Stimulated activated CD4-positive, alpha-beta T cell treated with anti-CD3 and anti-CD28 coated beads, Interleukin-4, amount 100 ng/mL, for 1 hour (primary cell): ENCODE measurements around the gene CCDC80.

Source experiments
- DNase-seq: peaks from one replicate; pipeline ENCODE4 v3.0.0-alpha.2; 2020

CCDC80 gene

GRCh38 chr3:112656043-112656442, 15.1 kb upstream of the CCDC80 start:
- no peak for DNase-seq

- no peak for DNase-seq
These were observed 14.0 kb upstream of the CCDC80 start for GRCh38 chr3:112654979-112655378.

DNA sequence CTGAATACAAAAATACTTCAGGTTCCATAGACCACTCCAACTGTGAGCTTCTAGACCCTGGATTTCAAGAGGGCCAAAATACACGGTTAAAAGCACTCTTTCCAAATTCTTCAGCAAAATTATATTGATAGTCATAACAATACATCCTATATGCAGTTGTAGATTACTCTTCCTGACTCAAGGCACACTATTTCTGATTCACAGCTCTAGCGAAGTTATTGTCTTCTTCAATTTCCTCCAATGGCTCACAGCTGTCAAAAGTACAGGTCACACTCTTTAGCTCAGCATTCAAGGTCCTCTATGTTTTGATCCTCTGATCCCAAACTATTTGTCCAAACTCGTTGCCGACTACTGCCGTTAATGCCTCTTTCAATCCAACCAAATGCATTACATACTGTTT, 13.5 kb upstream of the CCDC80 start:
- DNase-seq, result no peak

- DNase-seq, result no peak
These were observed 12.9 kb upstream of the CCDC80 start for GRCh38 chr3:112653881-112654300.

GRCh38 chr3:112653209-112653871, 12.4 kb upstream of the CCDC80 start:
- DNase-seq, result no peak

DNA sequence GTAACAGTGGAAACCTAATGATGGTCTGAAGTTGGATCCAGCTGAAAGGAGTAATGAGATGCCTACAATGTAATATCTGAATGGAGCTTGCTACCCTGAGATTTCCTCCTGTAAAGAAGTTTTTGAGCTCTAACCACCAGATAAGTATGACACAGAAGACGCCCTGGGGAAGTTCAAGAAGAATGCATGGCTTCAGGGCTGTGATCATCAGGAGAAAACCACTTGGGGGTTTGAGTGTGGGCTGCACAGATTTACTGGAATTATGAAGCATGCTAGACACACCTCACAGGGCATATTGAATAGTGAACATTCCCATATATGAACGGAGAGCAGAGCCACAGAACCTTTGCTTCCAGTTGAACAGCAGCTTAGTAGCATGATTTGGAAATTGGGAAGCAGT, 10.6 kb upstream of the CCDC80 start:
- DNase-seq, result no peak

GRCh38 chr3:112651071-112651470, 10.1 kb upstream of the CCDC80 start:
- no peak for DNase-seq

- DNase-seq, result no peak
These were observed 9.5 kb upstream of the CCDC80 start for GRCh38 chr3:112650482-112650881.

GRCh38 chr3:112649478-112649735, 8.5 kb upstream of the CCDC80 start:
- no peak for DNase-seq

- no peak for DNase-seq
These were observed 6.2 kb upstream of the CCDC80 start for GRCh38 chr3:112647122-112647521.

DNA sequence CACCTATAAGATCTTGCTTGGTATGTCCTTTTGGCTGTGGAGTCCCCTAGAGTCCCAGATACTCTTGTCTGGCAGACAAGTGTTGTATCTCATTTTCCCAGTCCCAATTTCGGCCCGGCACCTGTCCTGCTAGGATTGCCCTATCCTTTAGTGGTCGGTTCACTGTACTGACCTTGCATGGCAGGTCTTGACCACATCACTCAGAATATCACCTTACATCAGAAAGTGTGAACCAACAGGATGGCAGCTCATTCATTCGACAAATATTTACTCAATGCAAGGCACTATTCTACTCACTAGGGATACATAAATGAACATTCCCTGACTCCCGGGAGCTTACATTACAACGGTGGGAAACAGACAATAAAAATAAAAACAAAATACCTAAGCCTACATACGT, 5.7 kb upstream of the CCDC80 start:
- DNase-seq, result no peak

- DNase-seq, result no peak
These were observed 3.5 kb upstream of the CCDC80 start for GRCh38 chr3:112644453-112644852.

GRCh38 chr3:112643621-112644240, 2.8 kb upstream of the CCDC80 start:
- DNase-seq, result no peak

DNA sequence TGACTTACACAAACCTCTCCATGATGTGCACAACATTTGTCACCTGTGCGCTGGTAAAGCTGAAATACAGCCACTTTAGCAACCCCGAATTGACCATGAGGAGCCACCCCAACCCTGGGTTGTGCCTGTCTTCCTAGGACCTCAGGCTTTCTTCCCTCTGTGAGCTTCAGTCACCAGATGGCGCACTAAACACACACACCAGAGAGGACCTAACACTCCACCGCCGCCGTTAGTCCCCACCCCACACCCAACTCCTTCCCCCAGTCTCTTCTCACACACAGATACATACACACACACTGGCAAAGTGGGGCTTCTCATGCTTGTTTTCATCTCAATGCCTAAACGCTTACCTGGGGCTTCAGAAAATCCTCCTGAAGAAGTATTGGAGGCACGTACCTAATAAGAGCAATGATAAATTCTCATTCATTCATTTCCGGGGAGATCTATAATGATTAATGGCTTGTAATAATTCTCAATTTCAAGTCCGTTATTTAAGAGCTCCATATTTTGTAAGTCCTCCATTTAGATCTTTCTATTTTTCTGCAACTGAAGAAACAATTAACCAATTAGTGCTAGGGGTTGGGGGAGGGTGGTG, 2.1 kb upstream of the CCDC80 start:
- peak; percentile 75 for DNase-seq

- no peak for DNase-seq
These were observed 540 bp downstream of the CCDC80 start for GRCh38 chr3:112640276-112640929.

DNA sequence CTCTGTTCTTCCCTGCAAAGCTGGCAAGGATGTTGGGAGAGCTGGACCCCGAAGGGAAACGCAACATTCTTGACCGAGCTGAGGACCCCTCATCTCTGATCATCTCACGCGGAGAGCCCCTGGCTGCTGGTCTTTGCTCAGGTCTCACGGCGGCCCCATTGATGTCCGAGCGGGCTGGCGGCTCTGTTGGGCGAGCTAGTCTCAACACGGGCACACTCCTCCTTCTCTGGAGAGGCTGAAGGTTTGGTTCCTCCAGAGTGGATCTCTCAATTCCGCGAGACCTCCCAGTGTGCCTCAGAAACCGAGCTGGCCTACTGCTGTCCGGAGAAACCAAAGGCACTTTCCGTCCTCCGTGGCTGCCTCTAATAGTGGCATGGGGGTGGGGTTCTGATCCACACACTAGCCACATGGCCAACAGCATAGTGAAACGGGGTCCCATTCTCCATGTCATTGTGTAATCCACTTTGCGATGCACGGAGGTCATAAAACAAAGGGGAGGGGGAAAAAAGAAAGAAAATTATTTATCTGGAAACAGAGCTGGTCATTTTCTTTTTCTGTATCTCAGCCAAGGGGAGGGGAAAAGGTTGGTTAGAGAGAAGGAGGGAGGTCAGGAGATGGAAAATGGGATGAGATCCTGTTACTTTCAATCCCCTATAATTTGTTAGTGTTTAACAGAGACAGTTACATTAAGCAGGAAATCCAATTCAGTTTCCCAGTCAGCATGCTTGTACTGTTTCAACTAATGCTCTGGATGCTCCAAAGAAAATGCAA, 1.3 kb downstream of the CCDC80 start:
- DNase-seq, result no peak

- no peak for DNase-seq
These were observed 2.5 kb downstream of the CCDC80 start for GRCh38 chr3:112638327-112639020.

DNA sequence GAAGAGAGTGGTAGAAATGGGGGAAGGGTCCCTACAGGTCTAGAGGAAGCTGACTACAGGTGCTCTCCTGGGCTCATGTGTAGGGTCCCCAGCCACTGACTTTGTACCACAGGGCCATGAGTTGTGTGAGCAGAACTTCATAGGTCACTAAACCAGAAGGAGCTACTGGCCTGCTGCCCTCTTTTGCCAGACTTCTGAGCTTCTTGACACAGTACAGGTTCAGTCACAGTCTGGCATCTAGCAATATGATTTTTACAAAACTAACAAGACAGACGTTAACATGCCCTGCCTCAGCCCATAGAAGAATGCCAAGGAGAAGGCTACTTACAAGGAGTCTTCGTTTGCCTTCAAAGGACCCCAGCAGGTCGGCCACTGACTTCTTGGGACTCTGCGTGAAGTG, 3.2 kb downstream of the CCDC80 start:
- no peak for DNase-seq

DNA sequence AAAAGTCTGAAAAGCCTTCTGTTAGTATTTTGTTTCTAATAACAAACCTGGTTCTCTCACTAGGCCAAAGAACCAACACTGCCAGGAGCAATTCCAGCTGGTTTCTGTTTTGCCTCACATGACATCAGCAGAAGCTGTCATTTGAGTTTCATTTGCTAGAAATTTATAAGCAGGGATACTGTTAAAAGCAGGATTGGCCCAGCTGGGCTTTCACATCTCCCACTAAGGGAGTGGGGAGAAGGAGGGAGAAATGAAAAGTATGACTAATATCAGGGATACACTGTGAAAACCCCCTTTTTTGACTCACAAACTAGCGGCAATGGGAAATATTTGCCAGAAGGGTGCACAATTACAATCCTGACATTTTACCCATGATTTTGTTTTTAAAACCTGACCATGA, 5.3 kb downstream of the CCDC80 start:
- DNase-seq, result no peak

DNA sequence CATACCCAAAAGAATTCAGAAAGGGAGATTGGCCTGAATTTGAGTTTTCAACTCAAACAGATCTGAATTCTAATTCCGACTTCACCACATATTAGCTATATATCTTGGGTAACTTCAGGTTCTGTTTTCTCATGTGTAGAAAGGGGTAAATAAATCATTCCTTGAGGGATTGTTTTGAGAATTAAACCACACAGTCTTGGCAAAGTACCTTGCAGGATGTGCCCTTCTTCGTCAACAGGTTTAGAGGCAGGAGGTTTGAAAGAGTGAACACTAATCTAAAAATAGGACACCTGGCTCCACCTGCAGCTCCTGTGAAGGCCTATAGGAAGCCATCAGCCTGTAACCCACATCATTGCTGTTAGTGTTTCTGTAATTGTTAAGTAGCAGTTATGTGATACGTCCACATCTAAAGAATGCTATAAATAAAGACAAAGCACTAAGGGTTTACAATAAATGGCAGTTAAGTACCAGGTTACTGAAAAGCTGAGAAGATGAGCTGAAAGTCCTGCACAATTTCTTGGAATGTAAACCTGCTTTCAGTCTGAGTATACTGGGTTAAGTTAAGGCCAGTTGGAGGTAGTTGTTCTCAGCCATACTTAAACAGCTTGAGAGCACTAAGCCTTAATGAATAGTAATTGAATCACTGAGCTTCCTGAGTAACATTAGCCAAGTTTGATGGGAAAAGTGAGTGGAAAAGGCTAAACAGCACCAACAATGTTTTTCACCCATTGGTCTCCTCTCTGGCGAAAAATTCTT, 6.0 kb downstream of the CCDC80 start:
- no peak for DNase-seq

DNA sequence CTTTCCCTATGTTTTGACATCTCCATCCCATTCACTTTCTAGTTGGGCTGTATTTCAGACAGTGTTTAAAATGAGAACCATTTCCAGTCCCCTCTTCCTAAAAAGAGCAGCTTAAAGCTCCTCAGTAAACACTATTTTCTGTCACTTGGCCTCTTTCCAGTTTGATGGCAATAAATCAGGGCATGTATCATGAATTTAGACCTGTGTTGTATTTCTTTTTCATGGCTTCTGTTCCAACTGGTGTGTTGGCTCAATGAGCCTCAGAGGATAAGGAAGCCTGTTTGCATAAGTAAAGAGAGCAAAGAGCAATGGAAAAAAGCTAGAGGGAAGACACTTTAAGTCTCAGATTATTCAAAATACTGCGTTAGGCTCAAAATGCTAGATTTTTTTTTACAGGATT, 7.2 kb downstream of the CCDC80 start:
- DNase-seq, result no peak

GRCh38 chr3:112633191-112633590, 7.8 kb downstream of the CCDC80 start:
- DNase-seq, result no peak
